HAP-1 (cell line): Measurements from ENCODE around the gene GABRB3.

ENCODE experiments used
- DNase-seq, 2 experiments: peaks; one replicate each; pipeline ENCODE4 v3.0.0-alpha.2; 2016 to 2020; ENCODE audit warnings: low spot score in 2 of 2
- H3K27me3 ChIP-seq: fragments of 250-450 bp; sonication (Bioruptor Pico); 2 replicates; pipeline ENCODE4 v1.5.1; 2020; ENCODE audit warnings: low read depth, mild to moderate bottlenecking, moderate library complexity
- H3K36me3 ChIP-seq: fragments of 250-450 bp; sonication (Bioruptor Pico); replicated peaks from 2 replicates; pipeline ENCODE4 v1.5.1; 2020; ENCODE audit warnings: mild to moderate bottlenecking
- H3K4me1 ChIP-seq: fragments of 250-450 bp; sonication (Bioruptor Pico); 2 replicates; pipeline ENCODE4 v1.5.1; 2020; ENCODE audit warnings: mild to moderate bottlenecking
- H3K4me3 ChIP-seq: fragments of 250-450 bp; sonication (Bioruptor Pico); 2 replicates; pipeline ENCODE4 v1.5.1; 2020; ENCODE audit warnings: mild to moderate bottlenecking, moderate library complexity
- H3K9me3 ChIP-seq: fragments of 250-450 bp; sonication (Bioruptor Pico); 2 replicates; pipeline ENCODE4 v1.5.1; 2020; ENCODE audit warnings: mild to moderate bottlenecking, moderate library complexity
- in situ Hi-C: fragments of 300-500 bp; cut with MboI; formaldehyde crosslinking; loops from 3 replicates; pipeline ENCODE4 v1.14.3; 2020; ENCODE audit warnings: low sequenced_read_pairs, inconsistent platforms, mixed read lengths

The GABRB3 gene

GRCh38 chr15:26623071-26623470 is 149.8 kb downstream of the GABRB3 start:
- H3K36me3 ChIP-seq = 0 out of 2 replicates have a peak, but pooled peaks cover 5% of the 10 kb centered on the region
- H3K4me1 ChIP-seq = no peaks in the 10 kb centered on the region
- in situ Hi-C loops = no loop called here
- no peak overlapping the region for H3K4me3 ChIP-seq
- no peak for DNase-seq
- H3K27me3 ChIP-seq = no peaks in the 10 kb centered on the region
- no peaks in the 10 kb centered on the region for H3K9me3 ChIP-seq

- Histone ChIP-seq H3K9me3 (no peaks in the 10 kb centered on the region), H3K4me3 (no peak overlapping the region), H3K27me3 (no peaks in the 10 kb centered on the region), H3K4me1 (no peaks in the 10 kb centered on the region), H3K36me3 (0 out of 2 replicates have a peak, but pooled peaks cover 5% of the 10 kb centered on the region)
- in situ Hi-C loops = no loop called here
- DNase-seq = no peak
Observed at GRCh38 chr15:26621816-26622215, 151.1 kb downstream of the GABRB3 start.

GRCh38 chr15:26620528-26621458 is 152.1 kb downstream of the GABRB3 start:
- DNase-seq = no peak
- Histone ChIP-seq H3K4me1 (no peaks in the 10 kb centered on the region), H3K36me3 (0 out of 2 replicates have a peak, but pooled peaks cover 5% of the 10 kb centered on the region), H3K4me3 (no peak overlapping the region), H3K9me3 (no peaks in the 10 kb centered on the region), H3K27me3 (no peaks in the 10 kb centered on the region)
- in situ Hi-C loops = no loop called here

- Histone ChIP-seq H3K4me3 (no peak overlapping the region), H3K36me3 (0 out of 2 replicates have a peak, but pooled peaks cover 4% of the 10 kb centered on the region), H3K4me1 (no peaks in the 10 kb centered on the region), H3K27me3 (no peaks in the 10 kb centered on the region), H3K9me3 (no peaks in the 10 kb centered on the region)
- DNase-seq = no peak
- in situ Hi-C loops = no loop called here
Observed at GRCh38 chr15:26615927-26616302, 157.0 kb downstream of the GABRB3 start.

- DNase-seq = no peak
- Histone ChIP-seq H3K9me3 (peaks cover 4% of the 10 kb centered on the region; the same call in 1 of the 2 replicates), H3K4me3 (no peak overlapping the region), H3K4me1 (no peaks in the 10 kb centered on the region), H3K36me3 (no peaks in the 10 kb centered on the region), H3K27me3 (no peaks in the 10 kb centered on the region)
- in situ Hi-C loops = no loop called here
Observed at GRCh38 chr15:26615188-26615926, 157.5 kb downstream of the GABRB3 start.

GRCh38 chr15:26614734-26615133 is 158.1 kb downstream of the GABRB3 start:
- H3K9me3 ChIP-seq = peaks cover 8% of the 10 kb centered on the region; the same call in 1 of the 2 replicates
- in situ Hi-C loops = no loop called here

DNA sequence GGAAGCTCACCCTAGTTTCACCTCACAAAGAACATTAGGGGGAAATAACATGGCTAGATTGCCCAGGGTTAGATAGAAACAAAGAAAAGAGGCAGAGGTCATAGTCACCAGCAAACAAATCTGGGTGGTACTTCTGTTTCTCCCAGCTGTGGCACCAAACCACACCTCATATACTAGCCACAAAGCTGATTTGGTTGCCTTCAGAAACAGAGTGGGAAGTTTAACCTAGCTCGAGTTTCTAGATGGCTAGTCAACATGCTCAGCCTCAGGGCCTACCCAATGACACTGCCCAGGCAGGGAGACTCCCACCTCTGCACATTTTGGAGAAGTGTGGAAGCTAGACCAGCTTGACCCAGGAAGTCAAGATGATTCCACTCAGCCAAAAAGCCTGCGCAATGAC is 174.2 kb downstream of the GABRB3 start:
- 0 out of 2 replicates have a peak, but pooled peaks cover 3% of the 10 kb centered on the region for H3K9me3 ChIP-seq
- in situ Hi-C loops = no loop called here
- no peaks in the 10 kb centered on the region for H3K27me3 ChIP-seq
- H3K4me3 ChIP-seq = no peak overlapping the region
- no peaks in the 10 kb centered on the region for H3K36me3 ChIP-seq
- no peak for DNase-seq
- H3K4me1 ChIP-seq = no peaks in the 10 kb centered on the region

More at GRCh38 chr15:26614734-26615133, 158.1 kb downstream of the GABRB3 start:
- H3K27me3 ChIP-seq = no peaks in the 10 kb centered on the region
- H3K4me1 ChIP-seq = no peaks in the 10 kb centered on the region
- no peak for DNase-seq
- H3K4me3 ChIP-seq = no peak overlapping the region
- no peaks in the 10 kb centered on the region for H3K36me3 ChIP-seq

DNA sequence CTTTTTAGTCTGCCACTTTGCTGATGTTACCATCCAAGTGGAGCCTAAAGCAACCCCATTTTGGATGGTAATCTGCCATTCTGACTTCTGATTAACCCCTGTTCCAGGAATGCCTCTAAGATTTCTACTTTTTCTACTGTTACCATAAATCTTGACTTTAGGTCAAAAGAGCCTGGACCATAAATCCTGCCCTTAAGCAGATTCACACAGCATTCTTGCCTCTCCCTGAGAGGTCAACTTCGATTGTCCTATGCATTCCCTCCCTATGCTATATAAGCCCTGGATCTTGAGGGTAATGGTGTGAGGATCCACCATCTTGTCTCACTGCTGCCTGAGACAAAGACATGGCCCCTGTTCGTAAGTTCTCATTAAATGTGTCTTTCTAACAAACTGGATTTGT is 177.3 kb downstream of the GABRB3 start:
- Histone ChIP-seq H3K36me3 (no peaks in the 10 kb centered on the region), H3K9me3 (0 out of 2 replicates have a peak, but pooled peaks cover 3% of the 10 kb centered on the region), H3K4me1 (no peaks in the 10 kb centered on the region), H3K4me3 (no peak overlapping the region), H3K27me3 (no peaks in the 10 kb centered on the region)
- in situ Hi-C loops = no loop called here
- no peak for DNase-seq

- in situ Hi-C loops = no loop called here
- no peaks in the 10 kb centered on the region for H3K36me3 ChIP-seq
- H3K9me3 ChIP-seq = no peaks in the 10 kb centered on the region
Observed at GRCh38 chr15:26590676-26591075, 182.2 kb downstream of the GABRB3 start.

DNA sequence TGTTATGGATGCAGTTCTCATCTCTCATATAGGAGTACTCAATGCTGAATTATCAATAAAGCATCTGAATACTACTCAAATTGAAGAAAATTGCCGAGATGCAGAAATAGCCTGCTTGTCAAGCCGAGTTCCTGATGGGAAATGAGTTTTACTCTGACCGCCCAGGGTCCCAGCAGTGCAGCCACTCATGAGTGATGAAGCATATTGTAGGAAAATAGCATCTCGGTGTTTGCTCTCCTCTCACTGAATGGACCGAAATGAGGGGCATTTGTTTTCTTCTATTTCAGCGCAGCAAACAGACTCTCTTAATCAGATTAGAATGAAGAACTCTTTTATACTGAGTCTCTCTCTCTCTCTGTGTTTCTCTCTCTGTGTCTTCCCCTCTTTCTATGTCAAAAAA is 190.0 kb downstream of the GABRB3 start:
- Histone ChIP-seq H3K4me1 (no peaks in the 10 kb centered on the region), H3K27me3 (no peaks in the 10 kb centered on the region), H3K36me3 (no peaks in the 10 kb centered on the region; the same call in 1 of the 2 replicates), H3K4me3 (no peak overlapping the region), H3K9me3 (no peaks in the 10 kb centered on the region)
- in situ Hi-C loops = no loop called here
- no peak for DNase-seq

More at GRCh38 chr15:26590676-26591075, 182.2 kb downstream of the GABRB3 start:
- no peak overlapping the region for H3K4me3 ChIP-seq
- H3K4me1 ChIP-seq = no peaks in the 10 kb centered on the region
- DNase-seq = no peak
- H3K27me3 ChIP-seq = no peaks in the 10 kb centered on the region

DNA sequence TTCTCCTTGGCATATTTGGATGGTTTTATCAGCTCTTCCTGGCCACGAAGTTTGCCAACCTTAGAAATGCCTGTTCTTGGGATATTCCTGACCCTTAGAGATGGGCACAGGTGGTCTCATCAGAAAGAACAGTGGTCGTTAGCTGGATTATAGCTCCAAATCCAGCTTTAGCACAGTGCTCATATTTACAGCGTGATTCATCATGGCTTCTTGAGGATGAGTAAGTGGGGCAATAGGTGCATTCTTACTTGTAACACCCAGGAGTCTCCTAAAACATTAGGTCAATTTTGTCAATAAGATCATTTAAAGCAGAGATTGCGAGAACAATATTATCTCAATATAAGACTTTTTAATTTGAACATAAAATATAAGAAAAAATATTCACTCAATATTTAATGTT is 191.9 kb downstream of the GABRB3 start:
- H3K27me3 ChIP-seq = no peaks in the 10 kb centered on the region
- no peak for DNase-seq
- H3K9me3 ChIP-seq = no peaks in the 10 kb centered on the region
- in situ Hi-C loops = no loop called here
- H3K4me3 ChIP-seq = no peak overlapping the region
- H3K36me3 ChIP-seq = no peaks in the 10 kb centered on the region; the same call in 1 of the 2 replicates
- H3K4me1 ChIP-seq = no peaks in the 10 kb centered on the region

DNA sequence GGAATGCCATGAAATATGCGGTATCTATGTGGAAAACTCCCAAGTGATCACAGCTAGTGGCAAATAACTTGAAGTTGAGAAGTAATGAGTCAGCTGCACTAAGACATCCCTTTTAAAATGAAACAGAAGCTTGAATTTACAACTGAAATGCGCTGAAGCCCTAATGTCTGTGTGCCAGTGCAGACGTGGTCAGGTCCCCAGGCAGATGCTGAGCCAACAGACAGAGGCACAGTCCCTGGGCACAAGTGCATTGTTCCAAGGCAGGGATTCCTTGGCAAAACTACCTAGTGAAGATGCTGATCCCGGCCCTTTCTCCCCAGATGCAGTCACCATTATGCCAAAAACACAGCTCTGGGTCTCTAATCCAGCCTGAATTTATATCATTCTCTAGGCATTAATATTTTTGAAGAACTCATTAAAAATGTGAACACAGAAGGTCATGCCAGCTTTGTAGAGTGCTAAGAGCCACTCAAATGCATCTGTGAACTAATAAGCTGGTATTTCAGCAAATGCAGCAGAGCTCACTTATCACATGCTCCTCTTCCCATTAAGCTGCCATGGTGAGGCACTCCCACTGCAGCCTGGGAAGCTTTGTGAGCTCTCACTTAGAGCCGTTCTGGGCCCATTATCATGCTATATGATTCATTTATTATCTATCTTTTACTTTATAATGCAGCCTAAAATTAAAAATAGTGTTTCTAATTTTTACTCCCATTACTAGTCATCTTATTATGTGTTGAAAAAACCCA is 200.1 kb downstream of the GABRB3 start:
- Histone ChIP-seq H3K4me1 (no peaks in the 10 kb centered on the region), H3K9me3 (no peaks in the 10 kb centered on the region), H3K27me3 (no peaks in the 10 kb centered on the region), H3K36me3 (0 out of 2 replicates have a peak, but pooled peaks cover 2% of the 10 kb centered on the region), H3K4me3 (no peak overlapping the region)
- no peak for DNase-seq
- in situ Hi-C loops = no loop called here

DNA sequence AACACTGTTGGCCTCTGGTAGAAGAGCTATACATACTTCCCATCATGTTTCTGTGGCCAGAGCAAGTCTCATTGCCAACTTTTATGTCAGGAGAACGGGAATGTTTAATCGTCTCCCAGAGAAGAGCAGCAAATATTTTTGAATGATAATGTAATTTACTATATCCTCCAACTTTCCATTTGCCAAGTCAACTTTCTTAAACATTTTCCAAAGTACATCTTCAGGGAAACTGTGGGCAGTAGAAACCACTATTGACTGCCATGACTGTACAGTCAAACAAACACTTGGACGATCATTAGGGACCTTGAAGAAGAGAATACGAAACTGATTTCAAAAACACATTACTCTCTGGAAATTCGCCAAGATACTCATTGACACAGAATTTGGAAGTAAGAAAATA is 201.5 kb downstream of the GABRB3 start:
- H3K9me3 ChIP-seq = no peaks in the 10 kb centered on the region
- no peak overlapping the region for H3K4me3 ChIP-seq
- DNase-seq = no peak
- no peaks in the 10 kb centered on the region for H3K4me1 ChIP-seq
- 0 out of 2 replicates have a peak, but pooled peaks cover 2% of the 10 kb centered on the region for H3K36me3 ChIP-seq
- H3K27me3 ChIP-seq = no peaks in the 10 kb centered on the region
- in situ Hi-C loops = no loop called here
